ENCODE measurements around the gene SRL.
"Not testable (repeated sequence)": the region's sequence is repeated elsewhere in the genome, so short reads cannot be mapped to it uniquely, and the experiment has no call there.

SRL gene

GRCh38 chr16:4260360-4260759 lies 18.5 kb upstream of the SRL start:
- no peak for DNase-seq (ENCODE audit: low spot score)

GRCh38 chr16:4257646-4258556 lies 16.0 kb upstream of the SRL start:
- DNase-seq (ENCODE audit: low spot score) = peak; percentile 74

GRCh38 chr16:4253394-4254150 lies 11.7 kb upstream of the SRL start:
- DNase-seq (ENCODE audit: low spot score) = peak; percentile 98

GRCh38 chr16:4253012-4253393 lies 11.1 kb upstream of the SRL start:
- not testable (repeated sequence) for DNase-seq (ENCODE audit: low spot score)

GRCh38 chr16:4249530-4250308 lies 7.8 kb upstream of the SRL start:
- DNase-seq (ENCODE audit: low spot score) = no peak

- DNase-seq (ENCODE audit: low spot score) = no peak
These were observed 5.5 kb upstream of the SRL start for GRCh38 chr16:4247460-4247784.

GRCh38 chr16:4246777-4247459 lies 5.0 kb upstream of the SRL start:
- no peak for DNase-seq (ENCODE audit: low spot score)

- DNase-seq (ENCODE audit: low spot score) = no peak
These were observed 3.4 kb upstream of the SRL start for GRCh38 chr16:4245077-4245791.

- DNase-seq (ENCODE audit: low spot score) = no peak
These were observed 2.6 kb upstream of the SRL start for GRCh38 chr16:4244254-4245076.

- no peak for DNase-seq (ENCODE audit: low spot score)
These were observed 487 bp downstream of the SRL start for GRCh38 chr16:4241258-4241927.

GRCh38 chr16:4240624-4241023 lies 1.3 kb downstream of the SRL start:
- DNase-seq (ENCODE audit: low spot score) = no peak

- DNase-seq (ENCODE audit: low spot score) = no peak
These were observed 2.2 kb downstream of the SRL start for GRCh38 chr16:4239682-4240175.

GRCh38 chr16:4239020-4239419 lies 2.9 kb downstream of the SRL start:
- no peak for DNase-seq (ENCODE audit: low spot score)

GRCh38 chr16:4233431-4233830 lies 8.4 kb downstream of the SRL start:
- peak; percentile 60 for DNase-seq (ENCODE audit: low spot score)

GRCh38 chr16:4232541-4233386 lies 9.1 kb downstream of the SRL start:
- no peak for DNase-seq (ENCODE audit: low spot score)

- no peak for DNase-seq (ENCODE audit: low spot score)
These were observed 10.0 kb downstream of the SRL start for GRCh38 chr16:4231886-4232285.

GRCh38 chr16:4231367-4231766 lies 10.5 kb downstream of the SRL start:
- no peak for DNase-seq (ENCODE audit: low spot score)

GRCh38 chr16:4227040-4227332 lies 14.9 kb downstream of the SRL start:
- DNase-seq (ENCODE audit: low spot score) = no peak

Data from hepatic stellate cell (primary cell).